LNCAP (cell line): Measurements from ENCODE around the gene EPDR1.

ENCODE experiments used
- CTCF ChIP-seq: fragments of 450-650 bp; IDR thresholded peaks from 2 replicates; pipeline ENCODE4 v1.5.1; 2017; ENCODE audit warnings: mild to moderate bottlenecking

The EPDR1 gene

GRCh38 chr7:37947138-37947940 lies 26.9 kb downstream of the EPDR1 start:
- TF ChIP-seq CTCF, result no peak

GRCh38 chr7:37947941-37948210 lies 27.4 kb downstream of the EPDR1 start:
- no peak for TF ChIP-seq CTCF

DNA sequence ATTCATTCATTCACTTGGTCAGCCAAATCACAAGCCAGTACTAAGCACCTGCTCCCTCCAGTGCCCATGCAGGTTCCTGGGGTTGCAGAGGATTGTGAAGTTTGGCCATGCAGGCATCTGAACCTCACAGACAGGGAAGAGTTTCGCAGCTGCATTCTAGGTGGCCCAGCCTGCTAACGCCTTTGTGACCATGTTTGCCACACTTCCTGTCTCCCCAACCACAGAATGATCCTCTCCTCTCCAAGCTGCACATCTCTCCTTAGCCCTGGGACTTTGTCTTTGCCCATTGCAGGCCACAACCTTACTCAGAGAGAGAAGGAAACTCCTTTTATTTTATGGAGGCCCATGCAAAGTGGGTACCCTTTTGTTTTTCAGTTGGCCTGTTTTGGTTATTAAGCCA lies 31.8 kb downstream of the EPDR1 start:
- TF ChIP-seq CTCF, result no peak

- TF ChIP-seq CTCF, result no peak
Measured at GRCh38 chr7:37956791-37957190, 36.4 kb downstream of the EPDR1 start.

GRCh38 chr7:37957221-37957970 lies 37.0 kb downstream of the EPDR1 start:
- TF ChIP-seq CTCF, result no peak

GRCh38 chr7:37960483-37960882 lies 40.0 kb downstream of the EPDR1 start:
- TF ChIP-seq CTCF, result no peak

- no peak for TF ChIP-seq CTCF
Measured at GRCh38 chr7:37961251-37961650, 40.8 kb downstream of the EPDR1 start.
